Testis (tissue), 2 donors: ENCODE results near the gene EVA1B.

Experiments
- POLR2A ChIP-seq: fragments of 450-650 bp; IDR thresholded peaks from one replicate; pipeline ENCODE4 v1.6.1; 2017; ENCODE audit warnings: antibody characterized with exemption, mild to moderate bottlenecking, moderate library complexity
- TF ChIP-seq, protein P1 (sequence below), 3 experiments: fragments of 450-650 bp in 2 of 3; fragments of 200-600 bp in 1 of 3; sonication (generic) in 1 of 3; IDR thresholded peaks; one replicate each; pipeline ENCODE4 v1.5.1; 2016 to 2019; ENCODE audit warnings: antibody characterized with exemption in 3 of 3, mild to moderate bottlenecking in 2 of 3, moderate library complexity in 1 of 3

DNA sequence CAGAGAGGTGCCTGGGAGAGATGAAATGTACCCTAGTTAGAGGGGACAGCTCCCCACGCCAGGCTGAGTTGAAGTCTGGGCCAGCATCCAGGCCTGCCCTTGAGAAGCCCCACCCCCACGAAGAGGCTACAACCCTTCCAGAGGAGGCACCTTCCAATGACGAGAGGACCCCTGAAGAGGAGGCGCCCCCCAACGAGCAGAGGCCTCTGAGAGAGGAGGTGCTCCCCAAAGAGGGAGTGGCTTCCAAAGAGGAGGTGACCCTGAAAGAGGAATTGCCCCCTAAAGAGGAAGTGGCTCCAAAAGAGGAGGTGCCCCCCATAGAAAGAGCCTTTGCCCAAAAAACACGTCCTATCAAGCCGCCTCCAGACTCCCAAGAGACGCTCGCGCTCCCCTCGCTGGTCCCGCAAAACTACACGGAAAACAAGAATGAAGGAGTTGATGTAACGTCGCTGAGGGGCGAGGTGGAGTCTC is 3.1 kb downstream of the EVA1B start:
- TF ChIP-seq, protein P1, sequence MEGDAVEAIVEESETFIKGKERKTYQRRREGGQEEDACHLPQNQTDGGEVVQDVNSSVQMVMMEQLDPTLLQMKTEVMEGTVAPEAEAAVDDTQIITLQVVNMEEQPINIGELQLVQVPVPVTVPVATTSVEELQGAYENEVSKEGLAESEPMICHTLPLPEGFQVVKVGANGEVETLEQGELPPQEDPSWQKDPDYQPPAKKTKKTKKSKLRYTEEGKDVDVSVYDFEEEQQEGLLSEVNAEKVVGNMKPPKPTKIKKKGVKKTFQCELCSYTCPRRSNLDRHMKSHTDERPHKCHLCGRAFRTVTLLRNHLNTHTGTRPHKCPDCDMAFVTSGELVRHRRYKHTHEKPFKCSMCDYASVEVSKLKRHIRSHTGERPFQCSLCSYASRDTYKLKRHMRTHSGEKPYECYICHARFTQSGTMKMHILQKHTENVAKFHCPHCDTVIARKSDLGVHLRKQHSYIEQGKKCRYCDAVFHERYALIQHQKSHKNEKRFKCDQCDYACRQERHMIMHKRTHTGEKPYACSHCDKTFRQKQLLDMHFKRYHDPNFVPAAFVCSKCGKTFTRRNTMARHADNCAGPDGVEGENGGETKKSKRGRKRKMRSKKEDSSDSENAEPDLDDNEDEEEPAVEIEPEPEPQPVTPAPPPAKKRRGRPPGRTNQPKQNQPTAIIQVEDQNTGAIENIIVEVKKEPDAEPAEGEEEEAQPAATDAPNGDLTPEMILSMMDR (IDR thresholded peaks at IDR 0.05) = no peak
- no peak for TF ChIP-seq POLR2A
